Lower lobe of right lung (tissue), 2 donors: ENCODE measurements around the gene RAD51B. TPM values are rescaled to one million over a fixed set of nuclear protein-coding genes. Genes with fewer than 3 reads are reported as not detected.

Source experiments
- ATAC-seq, 2 donors: fragments of 200-7000 bp; cut with Tn5 transposase; one replicate each; pipeline ENCODE4 v1.9.1; 2020 to 2022; ENCODE audit warnings: mild to moderate bottlenecking in 2 of 2, moderate library complexity in 2 of 2
- DNase-seq: peaks from one replicate; pipeline ENCODE4 v3.0.0-alpha.2; 2020
- H3K27ac ChIP-seq: fragments of 200-600 bp; one replicate; pipeline ENCODE4 v1.8.0; 2022
- H3K27me3 ChIP-seq: fragments of 200-600 bp; one replicate; pipeline ENCODE4 v1.8.0; 2022; ENCODE audit warnings: low read depth
- H3K36me3 ChIP-seq: fragments of 200-600 bp; one replicate; pipeline ENCODE4 v1.8.0; 2022; ENCODE audit warnings: mild to moderate bottlenecking
- H3K4me1 ChIP-seq: fragments of 200-600 bp; one replicate; pipeline ENCODE4 v1.8.0; 2022
- H3K4me3 ChIP-seq: fragments of 200-600 bp; one replicate; pipeline ENCODE4 v1.8.0; 2022; ENCODE audit warnings: mild to moderate bottlenecking
- H3K9me3 ChIP-seq: fragments of 200-600 bp; one replicate; pipeline ENCODE4 v1.8.0; 2022
- intact Hi-C: fragments of 100-400 bp; cut with DNase I; formaldehyde crosslinking; loops from one replicate; pipeline ENCODE4 v1.11.0; 2022
- total RNA-seq: library from RNA; stranded (reverse); fragmentation: NEBNext Ultra II Directional; extraction: Animal tissue kit (Norgen Biotek cat#: 25700); gene quantifications from one replicate; pipeline ENCODE4 v1.2.1, GENCODE V29; 2021
- TF ChIP-seq, protein P1 (sequence below): fragments of 200-600 bp; IDR thresholded peaks from one replicate; pipeline ENCODE4 v1.8.0; 2022; ENCODE audit warnings: antibody characterized with exemption, mild to moderate bottlenecking
- donor health status: DM: no; HTN: yes; CAD: no; lungs with severe emphysema.

The RAD51B gene
- total RNA-seq, 1 donor from 2014 or later = 22.2 TPM

DNA sequence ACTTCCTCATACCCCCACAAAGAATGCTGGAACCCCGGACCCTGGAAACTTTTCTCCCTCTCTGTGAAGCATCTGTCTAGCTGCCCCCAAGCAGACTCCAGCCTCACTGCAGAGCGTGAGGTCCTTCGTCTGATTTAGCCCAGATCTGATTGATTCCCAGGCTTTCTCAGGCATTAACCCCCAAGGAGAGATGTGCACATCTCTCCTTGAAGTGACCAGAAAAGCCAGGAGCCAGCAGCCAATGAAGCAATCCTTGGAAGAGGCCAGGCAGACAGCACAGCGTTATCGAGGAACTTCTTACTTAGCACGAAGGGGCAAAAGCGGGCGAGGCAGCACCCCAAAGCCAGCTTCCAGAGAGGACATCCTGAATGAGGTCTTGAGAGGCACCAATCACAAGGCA, 872.6 kb downstream of the RAD51B start:
- Histone ChIP-seq H3K27me3 (no peaks in the 10 kb centered on the region), H3K9me3 (no peaks in the 10 kb centered on the region), H3K27ac (no peak overlapping the region), H3K4me1 (peaks cover 31% of the 10 kb centered on the region), H3K36me3 (no peaks in the 10 kb centered on the region), H3K4me3 (no peak overlapping the region)
- ATAC-seq (no peak), DNase-seq (no peak)
- intact Hi-C loops = no loop called here
- TF ChIP-seq, protein P1, sequence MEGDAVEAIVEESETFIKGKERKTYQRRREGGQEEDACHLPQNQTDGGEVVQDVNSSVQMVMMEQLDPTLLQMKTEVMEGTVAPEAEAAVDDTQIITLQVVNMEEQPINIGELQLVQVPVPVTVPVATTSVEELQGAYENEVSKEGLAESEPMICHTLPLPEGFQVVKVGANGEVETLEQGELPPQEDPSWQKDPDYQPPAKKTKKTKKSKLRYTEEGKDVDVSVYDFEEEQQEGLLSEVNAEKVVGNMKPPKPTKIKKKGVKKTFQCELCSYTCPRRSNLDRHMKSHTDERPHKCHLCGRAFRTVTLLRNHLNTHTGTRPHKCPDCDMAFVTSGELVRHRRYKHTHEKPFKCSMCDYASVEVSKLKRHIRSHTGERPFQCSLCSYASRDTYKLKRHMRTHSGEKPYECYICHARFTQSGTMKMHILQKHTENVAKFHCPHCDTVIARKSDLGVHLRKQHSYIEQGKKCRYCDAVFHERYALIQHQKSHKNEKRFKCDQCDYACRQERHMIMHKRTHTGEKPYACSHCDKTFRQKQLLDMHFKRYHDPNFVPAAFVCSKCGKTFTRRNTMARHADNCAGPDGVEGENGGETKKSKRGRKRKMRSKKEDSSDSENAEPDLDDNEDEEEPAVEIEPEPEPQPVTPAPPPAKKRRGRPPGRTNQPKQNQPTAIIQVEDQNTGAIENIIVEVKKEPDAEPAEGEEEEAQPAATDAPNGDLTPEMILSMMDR = no peak

DNA sequence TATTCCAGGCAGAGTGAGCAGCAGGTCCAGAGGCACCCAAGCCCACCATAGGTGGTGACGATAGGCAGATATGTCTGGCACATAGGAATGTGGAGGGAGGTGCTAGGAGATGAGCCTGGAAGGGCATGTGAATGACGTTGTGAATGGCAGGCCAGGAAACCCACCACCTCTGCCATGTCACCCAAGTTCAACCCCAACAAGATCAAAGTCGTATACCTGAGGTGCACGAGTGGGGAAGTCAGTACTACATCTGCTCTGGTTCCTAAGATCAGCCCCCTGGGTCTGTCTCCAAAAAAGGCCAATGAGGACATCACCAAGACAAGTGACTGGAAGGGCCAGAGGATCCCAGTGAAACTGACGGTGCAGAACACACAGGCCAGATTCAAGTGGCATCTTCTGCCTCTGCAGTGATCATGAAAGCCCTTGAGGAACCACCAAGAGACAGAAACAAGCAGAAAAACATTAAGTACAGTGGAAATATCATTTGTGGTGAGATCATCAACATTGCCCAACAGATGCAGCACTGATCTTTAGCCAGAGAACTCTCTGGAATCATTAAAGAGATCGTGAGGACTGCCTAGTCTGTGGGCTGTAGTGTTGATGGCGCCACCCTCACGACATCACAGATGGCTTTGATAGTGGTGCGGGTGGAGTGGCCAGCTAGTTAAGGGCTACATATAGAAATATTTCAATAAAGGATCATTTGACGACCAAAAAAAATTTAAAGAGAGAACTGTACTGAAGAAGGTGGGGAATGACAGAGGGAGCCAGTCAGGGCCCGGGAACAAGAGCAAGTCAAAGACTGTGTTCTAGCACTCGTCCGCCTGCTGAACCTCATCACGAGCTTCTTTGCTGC, 873.6 kb downstream of the RAD51B start:
- Histone ChIP-seq H3K27ac (no peak overlapping the region), H3K36me3 (no peaks in the 10 kb centered on the region), H3K4me1 (peaks cover 31% of the 10 kb centered on the region), H3K27me3 (no peaks in the 10 kb centered on the region), H3K4me3 (no peak overlapping the region), H3K9me3 (no peaks in the 10 kb centered on the region)
- TF ChIP-seq, protein P1 = no peak
- DNase-seq (no peak), ATAC-seq (no peak)
- intact Hi-C loops = no loop called here

DNA sequence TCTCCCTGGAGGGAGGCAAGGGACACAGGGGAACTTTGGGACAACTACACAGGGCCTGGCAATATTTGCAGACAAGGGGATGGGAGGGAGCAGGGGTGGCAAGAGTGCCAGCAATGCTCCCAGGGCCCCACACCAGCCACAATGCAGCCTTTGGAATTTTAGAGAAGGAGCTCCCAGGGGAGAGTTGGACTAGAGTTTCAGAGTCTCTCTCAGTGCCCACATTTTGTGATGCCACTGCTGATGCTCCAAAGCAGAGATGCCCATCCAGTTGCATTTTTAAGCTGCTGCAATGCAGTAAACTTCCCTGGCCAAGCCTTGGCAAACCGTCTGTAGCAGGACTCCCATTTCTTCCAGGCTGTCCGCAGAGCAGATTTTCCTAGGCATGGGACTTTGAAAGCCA, 874.3 kb downstream of the RAD51B start:
- no peak for ATAC-seq
- TF ChIP-seq, protein P1 = no peak
- intact Hi-C loops = no loop called here
- Histone ChIP-seq H3K4me1 (peaks cover 31% of the 10 kb centered on the region), H3K9me3 (no peaks in the 10 kb centered on the region), H3K27ac (no peak overlapping the region), H3K27me3 (no peaks in the 10 kb centered on the region), H3K36me3 (no peaks in the 10 kb centered on the region), H3K4me3 (no peak overlapping the region)
- no peak for DNase-seq

DNA sequence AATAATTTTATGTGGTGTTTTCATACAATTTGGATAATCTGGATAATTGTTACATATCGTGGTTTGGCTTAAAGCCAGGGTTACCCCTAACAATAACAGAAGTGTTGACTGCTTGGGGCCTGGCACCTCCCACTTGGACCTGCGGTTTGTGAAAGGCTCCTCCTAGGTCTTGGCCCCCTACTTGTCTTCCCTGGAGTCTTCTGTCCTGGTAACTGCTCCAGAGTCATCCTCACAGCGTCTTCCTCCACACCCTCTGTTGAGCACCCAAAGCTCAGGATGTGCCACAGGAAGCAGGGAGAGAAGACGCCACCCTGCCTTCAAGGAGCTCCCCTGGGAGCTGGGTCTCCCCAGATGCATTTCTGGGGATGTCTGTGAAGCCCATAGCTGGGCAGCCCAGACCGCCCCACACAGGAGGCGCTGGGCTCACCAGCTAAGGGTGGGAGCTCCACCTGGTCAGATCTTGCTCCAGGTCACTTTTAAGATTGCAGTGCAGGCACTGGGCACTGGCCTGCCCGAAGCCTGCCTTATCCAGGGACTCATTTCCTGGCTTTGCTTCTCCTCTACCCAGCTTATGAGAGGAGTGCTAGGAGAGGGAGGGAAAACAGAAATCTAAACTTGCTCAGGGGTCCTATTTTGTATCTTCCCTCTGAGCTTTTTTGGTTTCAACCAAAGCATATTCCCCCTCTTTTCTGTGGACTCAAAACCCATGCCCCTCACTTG, 875.1 kb downstream of the RAD51B start:
- H3K27ac ChIP-seq = no peak overlapping the region
- intact Hi-C loops = no loop called here

DNA sequence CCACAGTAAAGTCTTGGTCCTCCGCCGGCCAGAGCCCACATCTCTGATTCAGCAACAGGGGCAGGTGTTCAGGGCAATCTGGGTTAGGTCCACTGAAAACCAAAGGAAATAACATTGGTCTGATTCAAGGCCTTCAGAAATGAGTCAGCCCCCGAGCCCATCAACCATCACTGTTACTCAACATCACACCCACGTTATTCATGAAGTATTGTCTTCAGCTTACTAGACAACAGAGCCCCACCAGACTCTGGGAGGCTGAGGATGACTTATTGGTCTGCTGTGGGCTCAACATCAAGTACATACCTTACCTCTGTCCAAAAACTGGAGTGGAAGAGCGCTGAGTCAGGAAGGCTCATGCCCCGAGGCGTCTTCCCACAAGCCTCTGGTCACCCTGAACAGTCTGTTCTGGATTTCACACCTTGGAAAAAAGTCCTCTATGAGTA, 875.8 kb downstream of the RAD51B start:
- no peaks in the 10 kb centered on the region for H3K9me3 ChIP-seq
- intact Hi-C loops = no loop called here
- no peaks in the 10 kb centered on the region for H3K36me3 ChIP-seq
- ATAC-seq = peak; percentile 29 to 60
- peaks cover 31% of the 10 kb centered on the region for H3K4me1 ChIP-seq
- no peak overlapping the region for H3K27ac ChIP-seq
- H3K27me3 ChIP-seq = no peaks in the 10 kb centered on the region
- DNase-seq = no peak
- no peak overlapping the region for H3K4me3 ChIP-seq
- TF ChIP-seq, protein P1 = no peak

More for the DNA sequence above, 875.1 kb downstream of the RAD51B start:
- Histone ChIP-seq H3K4me1 (peaks cover 31% of the 10 kb centered on the region), H3K9me3 (no peaks in the 10 kb centered on the region), H3K36me3 (no peaks in the 10 kb centered on the region), H3K4me3 (no peak overlapping the region), H3K27me3 (no peaks in the 10 kb centered on the region)
- TF ChIP-seq, protein P1 = no peak
- DNase-seq = no peak
- ATAC-seq = no peak
